NCI-H2029 treated with DMSO at 0.1 percent for 48 hours (cell line): ENCODE data around the gene DDX54.
A peak's percentile ranks its signal among the peaks of the same experiment; 100 is the strongest.

Experiments
- DNase-seq: peaks from one replicate; lab custom pipeline; 2025; lab: John Stamatoyannopoulos, UW

Gene DDX54

GRCh38 chr12:113185180-113186032 lies at the start of gene DDX54, which contains the start of gene RITA1:
DDX54 (minus strand) TSS chr12:113185478; CDS start chr12:113185451, 27 bp downstream.
RITA1 (plus strand) TSS chr12:113185721; CDS start chr12:113186747, 1,026 bp downstream.
- no peak for DNase-seq

- DNase-seq = no peak
Measured at GRCh38 chr12:113234483-113234882, 49.2 kb upstream of the DDX54 start.

GRCh38 chr12:113233967-113234366 lies 48.7 kb upstream of the DDX54 start:
- no peak for DNase-seq

- peak; percentile 92 for DNase-seq
Measured at GRCh38 chr12:113232840-113233585, 47.7 kb upstream of the DDX54 start.

GRCh38 chr12:113232089-113232839 lies 47.0 kb upstream of the DDX54 start:
- no peak for DNase-seq

- DNase-seq = no peak
Measured at GRCh38 chr12:113231235-113232088, 46.2 kb upstream of the DDX54 start.

GRCh38 chr12:113230315-113231234 lies 45.3 kb upstream of the DDX54 start:
- no peak for DNase-seq

- no peak for DNase-seq
Measured at GRCh38 chr12:113228394-113229028, 43.2 kb upstream of the DDX54 start.

GRCh38 chr12:113227686-113228391 lies 42.6 kb upstream of the DDX54 start:
- DNase-seq = no peak

GRCh38 chr12:113226696-113227568 lies 41.7 kb upstream of the DDX54 start:
- DNase-seq = no peak

- no peak for DNase-seq
Measured at GRCh38 chr12:113224955-113225354, 39.7 kb upstream of the DDX54 start.

- DNase-seq = peak; percentile 89
Measured at GRCh38 chr12:113222730-113223531, 37.7 kb upstream of the DDX54 start.

GRCh38 chr12:113221997-113222729 lies 36.9 kb upstream of the DDX54 start:
- no peak for DNase-seq

- peak; percentile 100 for DNase-seq
Measured at GRCh38 chr12:113221181-113221996, 36.1 kb upstream of the DDX54 start, which contains the start of gene TPCN1. TPCN1 (plus strand) TSS chr12:113221464; CDS start chr12:113226853, 5,389 bp downstream.

GRCh38 chr12:113220593-113221180 lies 35.4 kb upstream of the DDX54 start:
- DNase-seq = no peak
